Fibroblast of skin of right quadriceps (primary cell): Measurements from ENCODE around the gene FPR2.

Source experiments
- DNase-seq: peaks from one replicate; pipeline ENCODE4 v3.0.0-alpha.2; 2013

Gene FPR2

GRCh38 chr19:51807925-51808324, 46.9 kb downstream of the FPR2 start:
- DNase-seq, result no peak

- no peak for DNase-seq
Measured at GRCh38 chr19:51808333-51808986, 47.5 kb downstream of the FPR2 start.

GRCh38 chr19:51809787-51810186, 48.8 kb downstream of the FPR2 start:
- no peak for DNase-seq

- DNase-seq, result no peak
Measured at GRCh38 chr19:51810223-51810622, 49.2 kb downstream of the FPR2 start.

GRCh38 chr19:51811344-51811743, 50.4 kb downstream of the FPR2 start:
- DNase-seq, result no peak

GRCh38 chr19:51815043-51815442, 54.1 kb downstream of the FPR2 start:
- no peak for DNase-seq

GRCh38 chr19:51816711-51817110, 55.7 kb downstream of the FPR2 start:
- DNase-seq, result no peak

GRCh38 chr19:51820011-51820410, 59.0 kb downstream of the FPR2 start:
- DNase-seq, result no peak
